Endometrial microvascular endothelial cells (primary cell): Measurements from ENCODE around the gene TMA7. TPM values are rescaled to one million over a fixed set of nuclear protein-coding genes. Genes with fewer than 3 reads are reported as not detected.
"Not testable (repeated sequence)": the region's sequence is repeated elsewhere in the genome, so short reads cannot be mapped to it uniquely, and the experiment has no call there.

Experiments
- in situ Hi-C: cut with HindIII; loops from 2 replicates; pipeline ENCODE4 v1.10.0; 2017; ENCODE audit warnings: low sequenced_read_pairs, low pct_unique_long_range_greater_than_20kb; ENCODE audit errors: inconsistent ontology term
- total RNA-seq: library from RNA; depleted of rRNA; stranded (reverse); fragments of >200 nt; gene quantifications from one replicate; pipeline ENCODE4 v1.2.3, GENCODE V29; 2015; ENCODE audit errors: inconsistent ontology term

Gene TMA7
- total RNA-seq: 329 TPM

GRCh38 chr3:48439820-48440589 is at the start of gene TMA7, which contains the start of gene CCDC51:
TMA7 (plus strand) TSS chr3:48440257; CDS start chr3:48440297, 40 bp downstream.
CCDC51 (minus strand) TSS chr3:48440119; CDS start chr3:48435128, 4,991 bp downstream.
- in situ Hi-C loops: no loop called here

GRCh38 chr3:48394391-48394790 is 45.7 kb upstream of the TMA7 start:
- in situ Hi-C loops: no loop called here

GRCh38 chr3:48395714-48396113 is 44.3 kb upstream of the TMA7 start:
- in situ Hi-C loops: no loop called here

GRCh38 chr3:48397767-48398681 is 42.0 kb upstream of the TMA7 start:
- in situ Hi-C loops: no loop called here

GRCh38 chr3:48398701-48399386 is 41.2 kb upstream of the TMA7 start:
- in situ Hi-C loops: no loop called here

- in situ Hi-C loops: no loop called here
Observed at GRCh38 chr3:48399387-48400172, 40.5 kb upstream of the TMA7 start.

GRCh38 chr3:48400824-48401433 is 39.1 kb upstream of the TMA7 start:
- in situ Hi-C loops: no loop called here

- in situ Hi-C loops: not testable (repeated sequence)
Observed at GRCh38 chr3:48401434-48401901, 38.6 kb upstream of the TMA7 start.

- in situ Hi-C loops: no loop called here
Observed at GRCh38 chr3:48402281-48402732, 37.8 kb upstream of the TMA7 start.

GRCh38 chr3:48402907-48403306 is 37.1 kb upstream of the TMA7 start:
- in situ Hi-C loops: no loop called here

- in situ Hi-C loops: no loop called here
Observed at GRCh38 chr3:48403533-48404439, 36.3 kb upstream of the TMA7 start.

GRCh38 chr3:48404440-48405342 is 35.4 kb upstream of the TMA7 start:
- in situ Hi-C loops: no loop called here

GRCh38 chr3:48405343-48405881 is 34.6 kb upstream of the TMA7 start:
- in situ Hi-C loops: no loop called here

GRCh38 chr3:48405971-48406370 is 34.1 kb upstream of the TMA7 start:
- in situ Hi-C loops: no loop called here

GRCh38 chr3:48406443-48407431 is 33.3 kb upstream of the TMA7 start:
- in situ Hi-C loops: no loop called here
